Loucy (cell line): ENCODE data around the gene VILL.

ENCODE experiments used
- CTCF ChIP-seq: fragments of 200-600 bp; sonication (generic); conservative IDR thresholded peaks from 2 replicates; pipeline ENCODE4 v1.5.1; 2014; ENCODE audit warnings: mild to moderate bottlenecking, antibody characterized with exemption, low read length
- EZH2phosphoT487 ChIP-seq: fragments of 200-600 bp; IDR thresholded peaks from 2 replicates; pipeline ENCODE4 v1.6.1; 2018; ENCODE audit warnings: antibody characterized with exemption, mild to moderate bottlenecking, moderate library complexity, borderline replicate concordance

DNA sequence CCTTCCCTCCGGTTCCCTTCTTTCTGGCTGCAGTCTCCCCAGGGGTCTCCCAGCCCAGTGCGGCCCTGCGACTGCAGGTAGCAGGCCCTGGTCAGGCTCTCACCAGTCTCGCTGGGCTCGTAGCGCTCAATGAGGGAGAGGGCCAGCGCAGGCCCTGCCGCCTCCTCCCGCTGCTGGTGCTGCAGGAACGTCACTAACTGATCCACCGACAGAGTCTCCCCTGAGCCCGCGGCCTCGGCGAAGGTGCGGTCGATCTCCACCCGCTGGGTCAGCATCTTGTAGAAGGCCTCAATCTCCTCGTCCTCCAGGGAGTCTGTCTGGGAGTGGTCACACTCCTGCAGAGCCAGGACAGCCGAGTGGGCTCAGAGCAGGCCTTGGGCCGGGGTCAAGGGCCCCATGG lies 20.5 kb downstream of the VILL start:
- TF ChIP-seq CTCF (no peak), EZH2phosphoT487 (no peak)
